Activated CD4-positive, alpha-beta memory T cell treated with anti-CD3 and anti-CD28 coated beads, Interleukin-2, amount 10 ng/mL, durations not matched to agents 7 days and 5 days (primary cell): ENCODE results near the gene SAFB2. TPM values are rescaled to one million over a fixed set of nuclear protein-coding genes. Genes with fewer than 3 reads are reported as not detected.

Source experiments
- CTCF ChIA-PET: fragments of 350-600 bp; sonication (Branson Sonifier 250); formaldehyde crosslinking; loops from one replicate; lab custom pipeline; 2021; ENCODE audit warnings: antibody characterized with exemption, inconsistent platforms; lab: Charles Lee
- POLR2A ChIA-PET: fragments of 350-600 bp; sonication (Branson Sonifier 250); formaldehyde crosslinking; loops from one replicate; lab custom pipeline; 2021; ENCODE audit warnings: antibody characterized with exemption; lab: Charles Lee
- DNase-seq: peaks from one replicate; pipeline ENCODE4 v3.0.0-alpha.2; 2020
- H3K27ac Mint-ChIP-seq: one replicate; pipeline ENCODE4 v1.8.0; 2021; ENCODE audit warnings: mild to moderate bottlenecking, mixed read lengths
- H3K27me3 Mint-ChIP-seq: one replicate; pipeline ENCODE4 v1.8.0; 2021; ENCODE audit warnings: mixed read lengths
- H3K36me3 Mint-ChIP-seq: one replicate; pipeline ENCODE4 v1.8.0; 2021; ENCODE audit warnings: low read depth, mixed read lengths
- H3K4me1 Mint-ChIP-seq: one replicate; pipeline ENCODE4 v1.8.0; 2021; ENCODE audit warnings: mixed read lengths
- H3K4me3 Mint-ChIP-seq: one replicate; pipeline ENCODE4 v1.8.0; 2021; ENCODE audit warnings: mild to moderate bottlenecking, mixed read lengths
- H3K9me3 Mint-ChIP-seq: one replicate; pipeline ENCODE4 v1.8.0; 2021; ENCODE audit warnings: mixed read lengths
- total RNA-seq, 2 experiments: library from RNA; stranded (reverse); gene quantifications; one replicate each; pipeline ENCODE4 v1.2.3, GENCODE V29; 2021

SAFB2 gene
- total RNA-seq, 2 experiments from 2014 or later: 90.5 to 90.7 TPM

GRCh38 chr19:5540208-5540607 is 82.4 kb downstream of the SAFB2 start:
- Mint-ChIP-seq H3K4me1 (no peaks in the 10 kb centered on the region), H3K36me3 (peaks cover under 1% of the 10 kb centered on the region), H3K9me3 (peaks cover 5% of the 10 kb centered on the region), H3K4me3 (no peak overlapping the region), H3K27ac (no peak overlapping the region), H3K27me3 (peaks cover 4% of the 10 kb centered on the region)
- no peak for DNase-seq
- ChIA-PET CTCF (no interaction called here), POLR2A (no interaction called here)

- no peak overlapping the region for H3K27ac Mint-ChIP-seq
- CTCF ChIA-PET: no interaction called here
- POLR2A ChIA-PET: no interaction called here
Observed at GRCh38 chr19:5537870-5538269, 84.7 kb downstream of the SAFB2 start.

More at GRCh38 chr19:5537870-5538269, 84.7 kb downstream of the SAFB2 start:
- DNase-seq: no peak
- peaks cover 4% of the 10 kb centered on the region for H3K36me3 Mint-ChIP-seq
- H3K27me3 Mint-ChIP-seq: peaks cover 4% of the 10 kb centered on the region
- H3K4me3 Mint-ChIP-seq: no peak overlapping the region
- H3K9me3 Mint-ChIP-seq: peaks cover 18% of the 10 kb centered on the region
- no peaks in the 10 kb centered on the region for H3K4me1 Mint-ChIP-seq

Other genes with a start within 250 kb of the SAFB2 start
- not detected for gene ZNRF4, start 167.4 kb downstream of the SAFB2 start, total RNA-seq
- gene TINCR, start 54.8 kb downstream of the SAFB2 start, total RNA-seq: under 1 TPM; 0.38 to 0.53 TPM
- gene SAFB, start 307 bp upstream of the SAFB2 start, total RNA-seq: 100 to 1,000 TPM; 124 to 126 TPM
- 10 to 100 TPM; 38.7 to 39.5 TPM for gene MICOS13, start 57.7 kb upstream of the SAFB2 start, total RNA-seq
- 1 to 10 TPM; 2.5 to 3.2 TPM for gene HSD11B1L, start 58.3 kb upstream of the SAFB2 start, total RNA-seq
- 1,000 to 10,000 TPM; 1,036 to 1,058 TPM for gene RPL36, start 67.5 kb upstream of the SAFB2 start, total RNA-seq
- 100 to 1,000 TPM in 1 of 2 experiments, 10 to 100 TPM in 1; 98.7 to 106 TPM for gene LONP1, start 97.4 kb upstream of the SAFB2 start, total RNA-seq
- gene CATSPERD, start 97.9 kb upstream of the SAFB2 start, total RNA-seq: not detected
- gene PRR22, start 162.0 kb upstream of the SAFB2 start, total RNA-seq: 1 to 10 TPM; 2.3 to 2.4 TPM
- gene DUS3L, start 168.4 kb upstream of the SAFB2 start, total RNA-seq: 10 to 100 TPM; 38.3 to 42.1 TPM
- under 1 TPM; 0.20 to 0.43 TPM for gene NRTN, start 182.3 kb upstream of the SAFB2 start, total RNA-seq
- gene FUT6, start 216.9 kb upstream of the SAFB2 start, total RNA-seq: not detected
- not detected for gene FUT3, start 228.7 kb upstream of the SAFB2 start, total RNA-seq
- under 1 TPM in 1 of 2 experiments, not detected in 1; 0.23 TPM for gene FUT5, start 247.8 kb upstream of the SAFB2 start, total RNA-seq